Measurements from ENCODE around the gene SPRED3. TPM values are rescaled to one million over a fixed set of nuclear protein-coding genes. Genes with fewer than 3 reads are reported as not detected.

SPRED3 gene
- total and polyA plus RNA-seq, 9 of the 15 experiments (the other 6 are each of a cell fraction or from before 2014, with no cell fraction given) = 0.05 to 1.3 (median 0.36) TPM

- TF ChIP-seq SRSF3 (IDR thresholded peaks at IDR 0.05; ENCODE audit: insufficient read depth, low read length) (0 out of 2 replicates have a peak, but pooled peaks have one; percentile 49), MTA2 (IDR thresholded peaks at IDR 0.05; ENCODE audit: low read depth) (no peak), ELK1 (CRISPR knock-in tag; IDR thresholded peaks at IDR 0.05) (no peak), SAP30 (IDR thresholded peaks at IDR 0.05; ENCODE audit: borderline replicate concordance, insufficient read depth, low read depth, low read length, poor library complexity, severe bottlenecking) (no peak), ZNF431 (CRISPR knock-in tag; IDR thresholded peaks at IDR 0.05) (0 out of 2 replicates have a peak, but pooled peaks have one; percentile 37), NCOA4 (IDR thresholded peaks at IDR 0.05; ENCODE audit: partially characterized antibody) (peak; percentile 83), ARID3B (CRISPR knock-in tag; IDR thresholded peaks at IDR 0.05; ENCODE audit: borderline replicate concordance) (no peak), SOX6 (IDR thresholded peaks at IDR 0.05) (peak; percentile 13; the same call in 1 of the 2 replicates), RHOXF2B (CRISPR knock-in tag; conservative IDR thresholded peaks at IDR 0.05) (peak; percentile 75), ETV6 (IDR thresholded peaks at IDR 0.05; ENCODE audit: borderline replicate concordance in 1 of 2, low read depth in 2 of 2, low read length in 1 of 2) (no peak; a peak in 1 of 4 replicates), ETV6 (CRISPR knock-in tag; IDR thresholded peaks at IDR 0.05; ENCODE audit: borderline replicate concordance) (peak; percentile 57; the same call in 1 of the 2 replicates), ARID1B (IDR thresholded peaks at IDR 0.05) (no peak)
- TF ChIP-seq, protein P1, sequence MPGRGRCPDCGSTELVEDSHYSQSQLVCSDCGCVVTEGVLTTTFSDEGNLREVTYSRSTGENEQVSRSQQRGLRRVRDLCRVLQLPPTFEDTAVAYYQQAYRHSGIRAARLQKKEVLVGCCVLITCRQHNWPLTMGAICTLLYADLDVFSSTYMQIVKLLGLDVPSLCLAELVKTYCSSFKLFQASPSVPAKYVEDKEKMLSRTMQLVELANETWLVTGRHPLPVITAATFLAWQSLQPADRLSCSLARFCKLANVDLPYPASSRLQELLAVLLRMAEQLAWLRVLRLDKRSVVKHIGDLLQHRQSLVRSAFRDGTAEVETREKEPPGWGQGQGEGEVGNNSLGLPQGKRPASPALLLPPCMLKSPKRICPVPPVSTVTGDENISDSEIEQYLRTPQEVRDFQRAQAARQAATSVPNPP (IDR thresholded peaks at IDR 0.05; ENCODE audit: borderline replicate concordance, insufficient read depth, insufficient read length) = no peak
- TF ChIP-seq, protein P2, sequence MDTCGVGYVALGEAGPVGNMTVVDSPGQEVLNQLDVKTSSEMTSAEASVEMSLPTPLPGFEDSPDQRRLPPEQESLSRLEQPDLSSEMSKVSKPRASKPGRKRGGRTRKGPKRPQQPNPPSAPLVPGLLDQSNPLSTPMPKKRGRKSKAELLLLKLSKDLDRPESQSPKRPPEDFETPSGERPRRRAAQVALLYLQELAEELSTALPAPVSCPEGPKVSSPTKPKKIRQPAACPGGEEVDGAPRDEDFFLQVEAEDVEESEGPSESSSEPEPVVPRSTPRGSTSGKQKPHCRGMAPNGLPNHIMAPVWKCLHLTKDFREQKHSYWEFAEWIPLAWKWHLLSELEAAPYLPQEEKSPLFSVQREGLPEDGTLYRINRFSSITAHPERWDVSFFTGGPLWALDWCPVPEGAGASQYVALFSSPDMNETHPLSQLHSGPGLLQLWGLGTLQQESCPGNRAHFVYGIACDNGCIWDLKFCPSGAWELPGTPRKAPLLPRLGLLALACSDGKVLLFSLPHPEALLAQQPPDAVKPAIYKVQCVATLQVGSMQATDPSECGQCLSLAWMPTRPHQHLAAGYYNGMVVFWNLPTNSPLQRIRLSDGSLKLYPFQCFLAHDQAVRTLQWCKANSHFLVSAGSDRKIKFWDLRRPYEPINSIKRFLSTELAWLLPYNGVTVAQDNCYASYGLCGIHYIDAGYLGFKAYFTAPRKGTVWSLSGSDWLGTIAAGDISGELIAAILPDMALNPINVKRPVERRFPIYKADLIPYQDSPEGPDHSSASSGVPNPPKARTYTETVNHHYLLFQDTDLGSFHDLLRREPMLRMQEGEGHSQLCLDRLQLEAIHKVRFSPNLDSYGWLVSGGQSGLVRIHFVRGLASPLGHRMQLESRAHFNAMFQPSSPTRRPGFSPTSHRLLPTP (IDR thresholded peaks at IDR 0.05; ENCODE audit: borderline replicate concordance, extremely low read depth, insufficient read length) = no peak
- TF ChIP-seq, protein P3, sequence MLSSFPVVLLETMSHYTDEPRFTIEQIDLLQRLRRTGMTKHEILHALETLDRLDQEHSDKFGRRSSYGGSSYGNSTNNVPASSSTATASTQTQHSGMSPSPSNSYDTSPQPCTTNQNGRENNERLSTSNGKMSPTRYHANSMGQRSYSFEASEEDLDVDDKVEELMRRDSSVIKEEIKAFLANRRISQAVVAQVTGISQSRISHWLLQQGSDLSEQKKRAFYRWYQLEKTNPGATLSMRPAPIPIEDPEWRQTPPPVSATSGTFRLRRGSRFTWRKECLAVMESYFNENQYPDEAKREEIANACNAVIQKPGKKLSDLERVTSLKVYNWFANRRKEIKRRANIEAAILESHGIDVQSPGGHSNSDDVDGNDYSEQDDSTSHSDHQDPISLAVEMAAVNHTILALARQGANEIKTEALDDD (IDR thresholded peaks at IDR 0.05) = no peak; the same call in 1 of the 2 replicates
Observed at GRCh38 chr19:38374332-38375097, 14.0 kb upstream of the SPRED3 start, which contains the start of gene PSMD8 (continued).
